ENCODE measurements around the gene SUPT4H1.

DNA sequence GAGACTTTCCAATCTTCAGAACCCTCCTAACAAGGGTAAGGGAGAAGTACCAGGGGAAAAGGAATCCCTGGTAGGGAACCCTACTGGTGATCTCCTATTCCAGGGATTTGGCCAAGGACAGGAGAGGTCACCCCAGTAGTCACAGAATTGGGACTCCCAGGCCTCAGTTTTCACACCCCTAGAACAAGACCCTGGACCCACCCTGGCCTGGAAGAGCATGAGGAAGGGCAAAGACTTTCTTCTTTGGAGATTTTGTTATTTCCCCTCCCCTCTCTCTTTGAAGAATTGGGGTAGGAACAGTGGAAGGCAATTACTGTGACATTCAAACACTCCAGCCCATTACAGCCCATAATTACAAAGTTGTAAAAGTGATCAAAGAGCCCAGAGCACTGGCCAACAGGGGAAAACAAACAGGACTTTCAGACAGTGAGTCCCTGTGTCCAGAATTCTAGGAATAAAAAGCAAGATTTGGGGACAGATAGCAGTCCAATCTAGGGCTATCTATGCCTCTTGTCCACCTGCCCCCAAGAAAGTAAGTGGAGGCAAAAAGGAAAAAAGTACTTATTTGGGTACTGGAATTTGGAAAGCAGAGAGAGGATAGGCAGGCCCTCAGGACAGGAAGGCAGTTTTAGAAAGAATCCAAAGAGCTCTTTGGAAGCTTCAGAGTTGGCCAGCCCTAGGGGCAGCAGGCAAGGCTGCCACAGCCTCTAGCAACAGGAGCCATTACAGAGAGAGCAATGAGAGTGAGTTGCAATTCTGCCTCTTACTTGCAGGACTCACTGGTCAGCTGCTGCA lies 13.4 kb upstream of the SUPT4H1 start:
- no peak for TF ChIP-seq SMC3 (conservative IDR thresholded peaks at IDR 0.05; ENCODE audit: insufficient read depth, low read depth, low read length)
- no peak for TF ChIP-seq ZNF644 (tag; IDR thresholded peaks at IDR 0.05; ENCODE audit: low read depth)
- TF ChIP-seq, protein P1, sequence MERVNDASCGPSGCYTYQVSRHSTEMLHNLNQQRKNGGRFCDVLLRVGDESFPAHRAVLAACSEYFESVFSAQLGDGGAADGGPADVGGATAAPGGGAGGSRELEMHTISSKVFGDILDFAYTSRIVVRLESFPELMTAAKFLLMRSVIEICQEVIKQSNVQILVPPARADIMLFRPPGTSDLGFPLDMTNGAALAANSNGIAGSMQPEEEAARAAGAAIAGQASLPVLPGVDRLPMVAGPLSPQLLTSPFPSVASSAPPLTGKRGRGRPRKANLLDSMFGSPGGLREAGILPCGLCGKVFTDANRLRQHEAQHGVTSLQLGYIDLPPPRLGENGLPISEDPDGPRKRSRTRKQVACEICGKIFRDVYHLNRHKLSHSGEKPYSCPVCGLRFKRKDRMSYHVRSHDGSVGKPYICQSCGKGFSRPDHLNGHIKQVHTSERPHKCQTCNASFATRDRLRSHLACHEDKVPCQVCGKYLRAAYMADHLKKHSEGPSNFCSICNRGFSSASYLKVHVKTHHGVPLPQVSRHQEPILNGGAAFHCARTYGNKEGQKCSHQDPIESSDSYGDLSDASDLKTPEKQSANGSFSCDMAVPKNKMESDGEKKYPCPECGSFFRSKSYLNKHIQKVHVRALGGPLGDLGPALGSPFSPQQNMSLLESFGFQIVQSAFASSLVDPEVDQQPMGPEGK (CRISPR knock-in tag; IDR thresholded peaks at IDR 0.05; ENCODE audit: borderline replicate concordance): no peak
- TF ChIP-seq POLR2G (IDR thresholded peaks at IDR 0.05; ENCODE audit: low read depth, low read length): no peak
- no peak for TF ChIP-seq EP300 (IDR thresholded peaks at IDR 0.05; ENCODE audit: low read length)
- TF ChIP-seq, protein P2, sequence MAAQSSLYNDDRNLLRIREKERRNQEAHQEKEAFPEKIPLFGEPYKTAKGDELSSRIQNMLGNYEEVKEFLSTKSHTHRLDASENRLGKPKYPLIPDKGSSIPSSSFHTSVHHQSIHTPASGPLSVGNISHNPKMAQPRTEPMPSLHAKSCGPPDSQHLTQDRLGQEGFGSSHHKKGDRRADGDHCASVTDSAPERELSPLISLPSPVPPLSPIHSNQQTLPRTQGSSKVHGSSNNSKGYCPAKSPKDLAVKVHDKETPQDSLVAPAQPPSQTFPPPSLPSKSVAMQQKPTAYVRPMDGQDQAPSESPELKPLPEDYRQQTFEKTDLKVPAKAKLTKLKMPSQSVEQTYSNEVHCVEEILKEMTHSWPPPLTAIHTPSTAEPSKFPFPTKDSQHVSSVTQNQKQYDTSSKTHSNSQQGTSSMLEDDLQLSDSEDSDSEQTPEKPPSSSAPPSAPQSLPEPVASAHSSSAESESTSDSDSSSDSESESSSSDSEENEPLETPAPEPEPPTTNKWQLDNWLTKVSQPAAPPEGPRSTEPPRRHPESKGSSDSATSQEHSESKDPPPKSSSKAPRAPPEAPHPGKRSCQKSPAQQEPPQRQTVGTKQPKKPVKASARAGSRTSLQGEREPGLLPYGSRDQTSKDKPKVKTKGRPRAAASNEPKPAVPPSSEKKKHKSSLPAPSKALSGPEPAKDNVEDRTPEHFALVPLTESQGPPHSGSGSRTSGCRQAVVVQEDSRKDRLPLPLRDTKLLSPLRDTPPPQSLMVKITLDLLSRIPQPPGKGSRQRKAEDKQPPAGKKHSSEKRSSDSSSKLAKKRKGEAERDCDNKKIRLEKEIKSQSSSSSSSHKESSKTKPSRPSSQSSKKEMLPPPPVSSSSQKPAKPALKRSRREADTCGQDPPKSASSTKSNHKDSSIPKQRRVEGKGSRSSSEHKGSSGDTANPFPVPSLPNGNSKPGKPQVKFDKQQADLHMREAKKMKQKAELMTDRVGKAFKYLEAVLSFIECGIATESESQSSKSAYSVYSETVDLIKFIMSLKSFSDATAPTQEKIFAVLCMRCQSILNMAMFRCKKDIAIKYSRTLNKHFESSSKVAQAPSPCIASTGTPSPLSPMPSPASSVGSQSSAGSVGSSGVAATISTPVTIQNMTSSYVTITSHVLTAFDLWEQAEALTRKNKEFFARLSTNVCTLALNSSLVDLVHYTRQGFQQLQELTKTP (IDR thresholded peaks at IDR 0.05; ENCODE audit: low read depth in 1 of 2, partially characterized antibody in 2 of 2): no peak
- TF ChIP-seq BRD4 (IDR thresholded peaks at IDR 0.05): no peak
- TF ChIP-seq, protein P3, sequence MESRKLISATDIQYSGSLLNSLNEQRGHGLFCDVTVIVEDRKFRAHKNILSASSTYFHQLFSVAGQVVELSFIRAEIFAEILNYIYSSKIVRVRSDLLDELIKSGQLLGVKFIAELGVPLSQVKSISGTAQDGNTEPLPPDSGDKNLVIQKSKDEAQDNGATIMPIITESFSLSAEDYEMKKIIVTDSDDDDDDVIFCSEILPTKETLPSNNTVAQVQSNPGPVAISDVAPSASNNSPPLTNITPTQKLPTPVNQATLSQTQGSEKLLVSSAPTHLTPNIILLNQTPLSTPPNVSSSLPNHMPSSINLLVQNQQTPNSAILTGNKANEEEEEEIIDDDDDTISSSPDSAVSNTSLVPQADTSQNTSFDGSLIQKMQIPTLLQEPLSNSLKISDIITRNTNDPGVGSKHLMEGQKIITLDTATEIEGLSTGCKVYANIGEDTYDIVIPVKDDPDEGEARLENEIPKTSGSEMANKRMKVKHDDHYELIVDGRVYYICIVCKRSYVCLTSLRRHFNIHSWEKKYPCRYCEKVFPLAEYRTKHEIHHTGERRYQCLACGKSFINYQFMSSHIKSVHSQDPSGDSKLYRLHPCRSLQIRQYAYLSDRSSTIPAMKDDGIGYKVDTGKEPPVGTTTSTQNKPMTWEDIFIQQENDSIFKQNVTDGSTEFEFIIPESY (CRISPR knock-in tag; IDR thresholded peaks at IDR 0.05): no peak
- TF ChIP-seq MAZ (CRISPR knock-in tag; conservative IDR thresholded peaks at IDR 0.05 in 1 of 2, IDR thresholded peaks at IDR 0.05 in 1 of 2): no peak
- no peak for TF ChIP-seq ZNF134 (CRISPR knock-in tag; conservative IDR thresholded peaks at IDR 0.05)
- no peak for TF ChIP-seq NFYB (IDR thresholded peaks at IDR 0.05; ENCODE audit: extremely low read depth, insufficient read length)
- TF ChIP-seq, protein P4, sequence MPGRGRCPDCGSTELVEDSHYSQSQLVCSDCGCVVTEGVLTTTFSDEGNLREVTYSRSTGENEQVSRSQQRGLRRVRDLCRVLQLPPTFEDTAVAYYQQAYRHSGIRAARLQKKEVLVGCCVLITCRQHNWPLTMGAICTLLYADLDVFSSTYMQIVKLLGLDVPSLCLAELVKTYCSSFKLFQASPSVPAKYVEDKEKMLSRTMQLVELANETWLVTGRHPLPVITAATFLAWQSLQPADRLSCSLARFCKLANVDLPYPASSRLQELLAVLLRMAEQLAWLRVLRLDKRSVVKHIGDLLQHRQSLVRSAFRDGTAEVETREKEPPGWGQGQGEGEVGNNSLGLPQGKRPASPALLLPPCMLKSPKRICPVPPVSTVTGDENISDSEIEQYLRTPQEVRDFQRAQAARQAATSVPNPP (IDR thresholded peaks at IDR 0.05; ENCODE audit: borderline replicate concordance, insufficient read depth, insufficient read length): no peak
